Activated naive CD8-positive, alpha-beta T cell treated with anti-CD3 and anti-CD28 coated beads, Interleukin-2, amount 50 U/mL, for 16 hours (primary cell): ENCODE measurements around the gene ACTN1.

Source experiments
- DNase-seq: peaks from one replicate; pipeline ENCODE4 v3.0.0-alpha.2; 2020; ENCODE audit warnings: low read depth, low spot score

ACTN1 gene

GRCh38 chr14:68824517-68825347, 154.4 kb downstream of the ACTN1 start:
- DNase-seq, result no peak

- DNase-seq, result no peak
These were observed 154.9 kb downstream of the ACTN1 start for GRCh38 chr14:68824207-68824516.
